ENCODE results near the gene TM7SF3. TPM values are rescaled to one million over a fixed set of nuclear protein-coding genes. Genes with fewer than 3 reads are reported as not detected.

Gene TM7SF3
- total RNA-seq, 1 donor from 2014 or later: 426 TPM

- Histone ChIP-seq H3K36me3 (ENCODE audit: control insufficient read depth, insufficient read depth, low read length) (peaks cover 14% of the 10 kb centered on the region), H3K4me3 (ENCODE audit: low read depth, low read length) (no peak overlapping the region), H3K27me3 (ENCODE audit: control insufficient read depth, insufficient read depth, low read length) (no peaks in the 10 kb centered on the region)
- no peak for TF ChIP-seq CTCF (IDR thresholded peaks at IDR 0.05; ENCODE audit: insufficient read depth, low read length, severe bottlenecking)
- DNase-seq (ENCODE audit: low read depth) (no peak), FAIRE-seq (no peak)
Measured at GRCh38 chr12:26987634-26988424, 26.4 kb downstream of the TM7SF3 start.

DNA sequence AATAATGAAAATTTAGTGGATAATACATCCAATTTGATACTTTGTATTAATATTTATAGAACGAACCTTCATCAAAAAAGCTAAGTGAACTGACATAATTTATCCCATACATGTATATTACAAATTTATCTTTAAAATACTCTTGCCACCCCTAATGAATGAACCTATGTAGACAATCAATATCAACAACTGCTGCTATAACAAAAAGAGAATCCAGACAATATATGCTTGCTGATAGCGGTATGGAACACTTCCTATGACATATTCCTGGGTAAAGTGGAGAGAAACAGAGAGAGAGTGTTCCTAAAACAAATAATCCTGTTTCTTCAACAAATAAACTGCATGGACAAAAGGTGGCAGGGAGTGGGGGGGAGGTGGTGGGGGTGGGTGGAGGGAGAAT lies 31.3 kb downstream of the TM7SF3 start:
- TF ChIP-seq CTCF (IDR thresholded peaks at IDR 0.05; ENCODE audit: insufficient read depth, low read length, severe bottlenecking): no peak
- peaks cover 11% of the 10 kb centered on the region for H3K36me3 ChIP-seq (ENCODE audit: control insufficient read depth, insufficient read depth, low read length)
- no peak for DNase-seq (ENCODE audit: low read depth)
- no peak for FAIRE-seq
- H3K27me3 ChIP-seq (ENCODE audit: control insufficient read depth, insufficient read depth, low read length): no peaks in the 10 kb centered on the region
- no peak overlapping the region for H3K4me3 ChIP-seq (ENCODE audit: low read depth, low read length)

- FAIRE-seq (peak; percentile 86), DNase-seq (ENCODE audit: low read depth) (no peak)
- no peak overlapping the region for H3K4me3 ChIP-seq (ENCODE audit: low read depth, low read length)
- no peaks in the 10 kb centered on the region for H3K27me3 ChIP-seq (ENCODE audit: control insufficient read depth, insufficient read depth, low read length)
- no peak for TF ChIP-seq CTCF (IDR thresholded peaks at IDR 0.05; ENCODE audit: insufficient read depth, low read length, severe bottlenecking)
- H3K36me3 ChIP-seq (ENCODE audit: control insufficient read depth, insufficient read depth, low read length): peaks cover 11% of the 10 kb centered on the region
Measured at GRCh38 chr12:26979733-26980132, 34.5 kb downstream of the TM7SF3 start.

- Histone ChIP-seq H3K36me3 (ENCODE audit: control insufficient read depth, insufficient read depth, low read length) (peaks cover 17% of the 10 kb centered on the region), H3K4me3 (ENCODE audit: low read depth, low read length) (no peak overlapping the region), H3K27me3 (ENCODE audit: control insufficient read depth, insufficient read depth, low read length) (no peaks in the 10 kb centered on the region)
- DNase-seq (ENCODE audit: low read depth): no peak
- no peak for TF ChIP-seq CTCF (IDR thresholded peaks at IDR 0.05; ENCODE audit: insufficient read depth, low read length, severe bottlenecking)
- no peak for FAIRE-seq
Measured at GRCh38 chr12:26978801-26979200, 35.4 kb downstream of the TM7SF3 start.

- FAIRE-seq: peak; percentile 60
- Histone ChIP-seq H3K27me3 (ENCODE audit: control insufficient read depth, insufficient read depth, low read length) (no peaks in the 10 kb centered on the region), H3K4me3 (ENCODE audit: low read depth, low read length) (no peak overlapping the region), H3K36me3 (ENCODE audit: control insufficient read depth, insufficient read depth, low read length) (peaks cover 22% of the 10 kb centered on the region)
- no peak for TF ChIP-seq CTCF (IDR thresholded peaks at IDR 0.05; ENCODE audit: insufficient read depth, low read length, severe bottlenecking)
- peak; percentile 80 for DNase-seq (ENCODE audit: low read depth)
Measured at GRCh38 chr12:26976687-26977086, 37.5 kb downstream of the TM7SF3 start.

DNA sequence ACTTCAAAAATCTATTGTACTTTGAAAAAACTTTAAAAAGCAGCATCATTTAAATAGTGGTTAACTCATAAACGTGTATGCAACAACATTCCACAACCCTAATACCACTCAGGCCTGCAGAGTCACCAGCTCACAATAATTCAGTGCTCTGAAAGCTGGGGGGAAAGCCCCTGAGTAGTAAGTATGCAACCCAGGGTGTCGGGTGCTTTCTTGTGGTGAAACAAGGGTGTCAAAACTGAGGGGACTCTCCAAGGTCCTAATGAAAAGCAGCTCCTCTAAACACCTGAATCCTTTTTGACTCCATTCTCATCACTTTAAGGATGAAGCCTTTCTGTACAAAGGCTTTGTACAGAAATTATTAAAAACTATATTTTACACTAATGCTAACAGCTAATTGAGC lies 42.2 kb downstream of the TM7SF3 start:
- no peak for TF ChIP-seq CTCF (IDR thresholded peaks at IDR 0.05; ENCODE audit: insufficient read depth, low read length, severe bottlenecking)
- DNase-seq (ENCODE audit: low read depth): no peak
- Histone ChIP-seq H3K4me3 (ENCODE audit: low read depth, low read length) (no peak overlapping the region), H3K36me3 (ENCODE audit: control insufficient read depth, insufficient read depth, low read length) (peaks cover 14% of the 10 kb centered on the region), H3K27me3 (ENCODE audit: control insufficient read depth, insufficient read depth, low read length) (no peaks in the 10 kb centered on the region)
- FAIRE-seq: no peak

Data from bronchial epithelial cell (primary cell).